Stimulated activated CD4-positive, alpha-beta T cell treated with anti-CD3 and anti-CD28 coated beads, Interleukin-1b, Interleukin-23, amount 100 ng/mL, for 4 hours (primary cell): Measurements from ENCODE around the gene PPM1H.
"Not testable (repeated sequence)": the region's sequence is repeated elsewhere in the genome, so short reads cannot be mapped to it uniquely, and the experiment has no call there.

Experiments used
- DNase-seq, 2 donors: peaks; one replicate each; pipeline ENCODE4 v3.0.0-alpha.2; 2020; ENCODE audit warnings: low read depth in 2 of 2

The PPM1H gene

DNA sequence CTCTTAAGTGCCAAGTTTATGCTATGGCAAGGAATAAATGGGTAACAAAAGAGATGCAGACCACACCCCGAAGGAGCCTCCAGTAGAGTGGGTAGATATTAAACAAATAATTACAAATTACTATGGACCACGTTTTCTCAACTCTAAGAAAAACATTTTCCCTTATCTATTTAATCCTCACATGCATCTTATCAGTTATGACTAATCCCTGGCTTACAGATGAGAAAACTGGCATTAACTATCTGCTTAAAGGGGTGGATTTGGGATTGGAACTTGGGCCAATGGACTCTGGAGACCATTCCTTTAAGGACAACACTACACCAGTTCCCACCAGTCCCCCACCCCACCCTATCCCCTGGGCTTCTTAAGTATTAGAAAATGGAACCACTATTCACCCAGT is 26.3 kb downstream of the PPM1H start:
- DNase-seq = no peak

GRCh38 chr12:62907561-62907960 is 27.4 kb downstream of the PPM1H start:
- no peak for DNase-seq

GRCh38 chr12:62907078-62907477 is 27.9 kb downstream of the PPM1H start:
- DNase-seq = no peak

- DNase-seq = no peak
Measured at GRCh38 chr12:62903151-62903550, 31.8 kb downstream of the PPM1H start.

DNA sequence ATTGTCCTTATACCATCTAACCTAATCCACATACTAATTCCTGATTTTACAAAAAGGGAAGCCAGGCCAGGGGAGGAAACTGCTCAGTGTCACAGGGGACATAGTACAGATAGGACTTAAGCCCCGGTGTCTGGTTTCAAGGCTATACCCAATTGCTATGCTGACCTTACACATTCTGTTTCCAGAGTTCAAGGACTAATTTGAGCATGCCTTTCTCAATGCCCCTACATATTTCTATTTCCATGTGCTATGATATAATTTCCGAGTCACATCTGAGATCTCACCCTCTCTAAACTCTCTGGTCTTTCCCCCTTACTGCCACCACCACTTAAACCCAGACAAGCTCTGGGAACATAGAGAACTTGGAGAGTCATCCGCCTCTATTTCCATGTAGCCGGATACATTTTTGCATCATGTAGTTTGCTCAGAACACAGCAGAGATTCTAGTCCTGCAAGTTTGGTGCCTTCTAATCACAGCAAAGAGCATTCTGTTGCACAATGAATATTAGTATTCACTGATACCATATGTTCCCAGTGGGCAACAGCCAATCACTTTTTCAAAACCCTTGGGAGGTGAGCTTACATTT is 34.2 kb downstream of the PPM1H start:
- DNase-seq = no peak

- no peak for DNase-seq
Measured at GRCh38 chr12:62899568-62900390, 35.2 kb downstream of the PPM1H start.

DNA sequence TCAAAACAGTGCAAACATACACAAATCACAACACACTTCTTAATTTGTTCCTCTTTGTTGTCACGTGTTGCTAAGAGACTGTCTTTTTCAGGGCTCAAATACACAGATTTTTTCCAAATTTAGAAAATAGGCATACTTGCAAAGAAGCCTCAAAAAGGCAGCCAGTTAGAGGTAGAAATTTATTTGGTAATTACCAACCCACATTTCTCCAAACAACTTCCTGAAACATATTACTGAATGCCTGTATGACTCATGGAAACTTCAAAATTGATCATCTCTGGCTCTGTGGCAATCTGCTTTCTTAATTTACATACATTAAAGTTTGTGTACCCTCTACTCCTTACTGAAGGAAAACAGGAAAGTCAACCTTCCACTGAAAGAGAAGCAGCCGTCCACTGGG is 36.4 kb downstream of the PPM1H start:
- no peak for DNase-seq

GRCh38 chr12:62895351-62895877 is 39.5 kb downstream of the PPM1H start:
- DNase-seq = no peak

DNA sequence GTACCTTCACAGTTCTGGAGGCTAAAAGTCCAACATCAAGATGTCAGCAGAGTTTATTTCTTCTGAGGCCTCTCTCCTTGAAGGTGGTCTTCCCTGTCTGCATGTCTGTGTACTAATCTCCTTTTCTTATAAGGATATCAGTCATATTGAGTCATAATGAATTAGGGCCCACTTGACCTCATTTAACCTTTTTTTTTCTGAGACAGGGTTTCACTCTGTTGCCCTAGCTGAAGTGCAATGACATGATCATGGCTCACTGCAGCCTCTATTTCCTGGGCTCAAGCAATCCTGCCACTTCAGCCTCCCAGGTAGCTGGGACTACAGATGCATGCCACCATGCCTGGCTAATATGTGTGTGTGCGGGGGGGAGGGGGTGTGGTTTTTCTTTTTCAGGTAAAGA is 41.7 kb downstream of the PPM1H start:
- no peak for DNase-seq

- DNase-seq = no peak
Measured at GRCh38 chr12:62891805-62892549, 43.0 kb downstream of the PPM1H start.

GRCh38 chr12:62888454-62889110 is 46.4 kb downstream of the PPM1H start:
- DNase-seq = no peak

GRCh38 chr12:62886796-62887195 is 48.2 kb downstream of the PPM1H start:
- no peak for DNase-seq

GRCh38 chr12:62885242-62885641 is 49.7 kb downstream of the PPM1H start:
- no peak for DNase-seq

DNA sequence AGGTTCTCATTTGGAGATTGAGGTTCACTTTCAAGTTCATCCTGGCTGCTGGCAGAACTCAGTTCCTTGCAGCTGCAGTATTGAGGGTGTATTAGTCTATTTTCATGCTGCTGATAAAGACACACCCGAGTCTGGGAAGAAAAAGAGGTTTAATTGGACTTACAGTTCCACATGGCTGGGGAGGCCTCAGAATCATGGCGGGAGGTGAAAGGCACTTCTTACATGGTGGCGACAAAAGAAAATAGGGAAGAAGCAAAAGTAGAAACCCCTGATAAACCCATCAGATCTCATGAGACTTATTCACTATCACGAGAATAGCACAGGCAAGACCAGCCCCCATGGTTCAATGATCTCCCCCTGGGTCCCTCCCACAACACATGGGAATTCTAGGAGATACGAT is 50.1 kb downstream of the PPM1H start:
- DNase-seq = not testable (repeated sequence)

- no peak for DNase-seq
Measured at GRCh38 chr12:62882696-62883095, 52.3 kb downstream of the PPM1H start.

DNA sequence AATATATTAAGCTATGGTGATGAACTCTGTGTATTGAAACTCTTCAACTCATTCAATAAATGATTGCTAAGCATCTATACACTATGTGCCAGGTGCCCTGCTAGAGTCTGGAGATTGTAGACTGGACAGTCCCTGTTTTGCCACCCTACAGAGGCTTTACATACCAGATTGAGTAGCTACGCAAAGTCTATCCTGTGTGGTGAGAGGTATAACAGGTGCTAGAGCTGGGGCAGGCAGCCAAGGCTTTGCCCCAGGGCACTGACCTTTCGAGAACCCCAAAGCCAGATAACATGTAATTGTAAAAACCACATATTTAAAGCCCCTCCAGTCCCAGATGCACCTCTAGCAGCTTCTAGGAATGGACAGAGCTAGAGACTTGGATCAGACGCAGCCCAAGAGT is 52.8 kb downstream of the PPM1H start:
- no peak for DNase-seq

GRCh38 chr12:62879691-62880090 is 55.3 kb downstream of the PPM1H start:
- DNase-seq = no peak

- not testable (repeated sequence) for DNase-seq
Measured at GRCh38 chr12:62879228-62879627, 55.7 kb downstream of the PPM1H start.

DNA sequence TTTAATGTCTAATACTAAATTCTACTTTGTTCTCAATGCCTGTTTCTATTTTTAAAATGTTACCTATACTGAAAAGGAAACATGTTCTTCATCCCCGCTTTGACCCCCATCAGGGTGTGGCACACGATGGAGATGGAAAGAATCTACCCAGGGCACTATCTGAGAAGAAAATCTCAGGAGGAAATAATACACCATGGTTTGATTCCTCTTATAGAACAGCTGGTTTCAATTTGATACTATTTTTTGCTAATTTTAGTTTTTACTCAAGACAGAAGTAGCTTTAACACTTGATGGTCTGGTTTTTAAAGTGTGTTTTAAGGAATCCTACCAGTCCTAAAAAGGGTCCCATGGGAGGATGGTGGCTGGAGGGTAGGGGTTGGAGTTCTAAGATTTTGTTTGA is 56.7 kb downstream of the PPM1H start:
- no peak for DNase-seq

DNA sequence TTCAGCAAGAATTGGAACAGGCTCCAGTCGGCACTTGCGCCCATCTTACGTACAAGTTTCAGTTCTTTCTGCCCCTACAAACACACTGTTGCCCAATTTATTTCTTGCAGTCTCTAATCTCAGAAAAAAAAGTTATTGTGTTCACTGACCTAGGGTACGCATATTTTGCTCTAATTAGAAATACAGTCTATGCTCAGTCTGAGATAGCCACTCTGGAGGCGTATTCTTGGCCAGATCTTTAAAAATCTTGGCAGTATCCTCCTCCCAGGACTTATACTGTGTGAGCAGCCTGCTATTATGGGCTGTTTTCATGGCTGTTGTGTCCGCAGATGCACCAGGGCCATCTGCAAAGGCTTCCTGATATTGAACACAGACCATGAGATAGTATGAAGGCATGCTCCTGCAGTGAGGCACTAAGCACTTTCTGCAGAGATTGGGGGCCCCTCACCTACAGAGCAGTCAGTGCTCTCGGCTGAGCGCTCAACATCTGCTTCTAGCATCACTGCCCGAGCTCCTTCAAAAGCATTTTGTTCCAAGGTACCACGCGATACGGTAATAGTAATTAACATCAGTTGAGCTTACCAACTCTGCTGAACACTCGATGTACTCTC is 57.9 kb downstream of the PPM1H start:
- DNase-seq = no peak

GRCh38 chr12:62873826-62874448 is 61.0 kb downstream of the PPM1H start:
- no peak for DNase-seq
